Spleen (tissue), 11 donors: Measurements from ENCODE around the gene CHMP4A. TPM values are rescaled to one million over a fixed set of nuclear protein-coding genes. Genes with fewer than 3 reads are reported as not detected.

Experiments used
- DNase-seq: peaks from one replicate; pipeline ENCODE4 v3.0.0-alpha.2; 2020
- H3K27ac ChIP-seq, 8 donors: fragments of 200-600 bp; sonication (generic) in 7 of 8; 1 replicate in 4 of 8; 2 replicates in 4 of 8; pipeline versions ENCODE4 v1.5.0 to v1.8.0; 2016 to 2021; ENCODE audit warnings: inconsistent platforms in 4 of 8, mild to moderate bottlenecking in 4 of 8, moderate library complexity in 1 of 8
- H3K27me3 ChIP-seq, 7 donors: fragments of 200-600 bp; sonication (generic) in 6 of 7; replicated peaks in 1 of 7; 1 replicate in 4 of 7; 2 replicates in 3 of 7; pipeline versions ENCODE4 v1.5.0 to v1.8.0; 2016 to 2021; ENCODE audit warnings: inconsistent platforms in 3 of 7, mild to moderate bottlenecking in 1 of 7
- H3K36me3 ChIP-seq, 6 donors: fragments of 200-600 bp; sonication (generic) in 5 of 6; 1 replicate in 4 of 6; 2 replicates in 2 of 6; pipeline versions ENCODE4 v1.5.0 to v1.8.0; 2016 to 2021; ENCODE audit warnings: inconsistent platforms in 2 of 6
- H3K4me1 ChIP-seq, 6 donors: fragments of 200-600 bp; sonication (generic) in 5 of 6; 1 replicate in 3 of 6; 2 replicates in 3 of 6; pipeline versions ENCODE4 v1.5.0 to v1.8.0; 2016 to 2021; ENCODE audit warnings: inconsistent platforms in 3 of 6
- H3K4me3 ChIP-seq, 8 donors: fragments of 200-600 bp; sonication (generic) in 7 of 8; 1 replicate in 4 of 8; 2 replicates in 4 of 8; pipeline versions ENCODE4 v1.5.0 to v1.8.0; 2016 to 2021; ENCODE audit warnings: inconsistent platforms in 4 of 8, mild to moderate bottlenecking in 4 of 8, moderate library complexity in 2 of 8
- H3K9me3 ChIP-seq, 8 donors: fragments of 200-600 bp; sonication (generic) in 7 of 8; 1 replicate in 4 of 8; 2 replicates in 4 of 8; pipeline versions ENCODE4 v1.5.0 to v1.8.0; 2016 to 2021; ENCODE audit warnings: inconsistent platforms in 4 of 8
- POLR2A ChIP-seq, 3 donors: fragments of 450-650 bp; IDR thresholded peaks; one replicate each; pipeline ENCODE4 v1.5.1; 2017; ENCODE audit warnings: antibody characterized with exemption in 3 of 3, mild to moderate bottlenecking in 1 of 3
- POLR2AphosphoS5 ChIP-seq, 3 donors: sonication (generic); formaldehyde crosslinking; IDR thresholded peaks; one replicate each; pipeline ENCODE4 v1.5.1; 2017; ENCODE audit warnings: antibody characterized with exemption in 3 of 3
- WGBS, 5 donors: extraction: QIAGEN DNeasy Blood & Tissue Kit in 3 of 5; methylation state at CpG; one replicate each; pipeline versions ENCODE4 v1.1.5 to v1.1.7; 2013 to 2018; 5-methylcytosine and 5-hydroxymethylcytosine counted together
- intact Hi-C: fragments of 100-400 bp; cut with DNase I; formaldehyde crosslinking; loops from one replicate; pipeline ENCODE4 v1.15.0; 2023; ENCODE audit warnings: low total_unique reads
- polyA plus RNA-seq, 3 donors: library from polyadenylated mRNA; stranded (reverse); fragments of 200-250 nt; gene quantifications; one replicate each; pipeline ENCODE4 v1.2.1, GENCODE V29; 2013
- total RNA-seq, 7 donors: library from RNA; depleted of rRNA in 3 of 7; stranded (reverse); fragments of >200 nt in 3 of 7; fragmentation: NEBNext Ultra II Directional in 4 of 7; extraction: Animal tissue kit (Norgen Biotek cat#: 25700) in 4 of 7; gene quantifications; one replicate each; pipeline versions ENCODE4 v1.1.0 to v1.2.1, GENCODE V29; 2016 to 2021
- TF ChIP-seq, protein P1 (sequence below), 11 experiments: fragments of 200-600 bp in 7 of 11; fragments of 450-650 bp in 4 of 11; sonication (generic) in 4 of 11; IDR thresholded peaks in 8 of 11; conservative IDR thresholded peaks in 3 of 11; 1 replicate in 7 of 11; 2 replicates in 4 of 11; pipeline versions ENCODE4 v1.4.0 to v1.8.0; 2016 to 2021; ENCODE audit warnings: antibody characterized with exemption in 11 of 11, inconsistent platforms in 4 of 11, mild to moderate bottlenecking in 1 of 11
- donor health status: healthy with polysubstance abuse.
- donor health status: DM: no; HTN: no; CAD: no; lungs with moderate emphysema.
- donor health status: DM: no; HTN: no; CAD: no.
- donor health status: Bipolar disorder and iron deficiency.
- donor health status: healthy.
- donor health status: DM: no; HTN: no; CAD: no.
- donor health status: DM: yes; HTN: yes; CAD: no.

Gene CHMP4A
- total and polyA plus RNA-seq, 10 donors, result 53.3 to 149 (median 63.4) TPM

DNA sequence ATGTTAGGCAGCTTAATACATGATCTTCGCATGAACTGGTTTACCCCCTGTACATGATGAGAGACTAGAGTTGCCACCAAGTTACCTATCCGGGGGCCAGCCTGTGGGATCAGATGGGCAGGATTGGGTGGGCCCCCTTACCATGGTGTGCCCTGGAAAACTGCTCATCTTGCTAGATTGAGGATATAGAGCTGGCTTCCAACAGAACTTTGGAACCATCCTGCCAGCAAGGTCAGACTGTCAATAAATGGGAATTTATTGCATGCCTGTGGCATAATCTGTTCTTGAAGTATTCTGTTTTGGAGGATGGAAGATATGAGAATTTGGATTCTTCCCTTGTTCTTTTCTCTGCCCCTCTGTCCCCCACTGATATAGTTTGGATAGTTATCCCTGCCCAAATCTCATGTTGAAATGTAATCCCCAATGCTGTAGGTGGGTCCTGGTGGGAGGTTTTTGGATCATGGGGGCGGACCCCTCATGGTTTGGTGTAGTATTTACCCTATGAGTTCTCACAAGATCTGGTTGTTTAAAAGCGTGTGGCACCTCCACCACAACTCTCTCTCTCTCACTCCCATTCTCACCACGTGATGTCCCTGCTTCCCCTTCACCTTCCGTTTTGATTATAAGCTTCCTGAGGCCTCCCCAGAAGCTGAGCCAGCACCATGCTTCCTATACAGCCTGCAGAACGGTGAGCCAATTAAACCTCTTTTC lies 14.3 kb downstream of the CHMP4A start:
- Histone ChIP-seq H3K27me3 (no peaks in the 10 kb centered on the region), H3K4me1 (peaks cover 27 to 55% (median 42%) of the 10 kb centered on the region in 6 donors), H3K9me3 (peaks cover 0 to 5% (median 0%) of the 10 kb centered on the region in 8 donors), H3K27ac (peak overlapping the region in 1 of 8 donors; percentile 16), H3K36me3 (peaks cover 0 to 54% (median 8%) of the 10 kb centered on the region in 6 donors), H3K4me3 (no peak overlapping the region)
- intact Hi-C loops, result no loop called here
- 66 to 82% (median 73%) methylated on average over 7 of the region's 7 CpGs for WGBS, 5 donors
- TF ChIP-seq POLR2AphosphoS5 (IDR thresholded peaks at IDR 0.05) (no peak), POLR2A (IDR thresholded peaks at IDR 0.05) (no peak)
- TF ChIP-seq, protein P1, sequence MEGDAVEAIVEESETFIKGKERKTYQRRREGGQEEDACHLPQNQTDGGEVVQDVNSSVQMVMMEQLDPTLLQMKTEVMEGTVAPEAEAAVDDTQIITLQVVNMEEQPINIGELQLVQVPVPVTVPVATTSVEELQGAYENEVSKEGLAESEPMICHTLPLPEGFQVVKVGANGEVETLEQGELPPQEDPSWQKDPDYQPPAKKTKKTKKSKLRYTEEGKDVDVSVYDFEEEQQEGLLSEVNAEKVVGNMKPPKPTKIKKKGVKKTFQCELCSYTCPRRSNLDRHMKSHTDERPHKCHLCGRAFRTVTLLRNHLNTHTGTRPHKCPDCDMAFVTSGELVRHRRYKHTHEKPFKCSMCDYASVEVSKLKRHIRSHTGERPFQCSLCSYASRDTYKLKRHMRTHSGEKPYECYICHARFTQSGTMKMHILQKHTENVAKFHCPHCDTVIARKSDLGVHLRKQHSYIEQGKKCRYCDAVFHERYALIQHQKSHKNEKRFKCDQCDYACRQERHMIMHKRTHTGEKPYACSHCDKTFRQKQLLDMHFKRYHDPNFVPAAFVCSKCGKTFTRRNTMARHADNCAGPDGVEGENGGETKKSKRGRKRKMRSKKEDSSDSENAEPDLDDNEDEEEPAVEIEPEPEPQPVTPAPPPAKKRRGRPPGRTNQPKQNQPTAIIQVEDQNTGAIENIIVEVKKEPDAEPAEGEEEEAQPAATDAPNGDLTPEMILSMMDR (IDR thresholded peaks at IDR 0.05 in 8 of 11, conservative IDR thresholded peaks at IDR 0.05 in 3 of 11), result no peak
- DNase-seq, result no peak

DNA sequence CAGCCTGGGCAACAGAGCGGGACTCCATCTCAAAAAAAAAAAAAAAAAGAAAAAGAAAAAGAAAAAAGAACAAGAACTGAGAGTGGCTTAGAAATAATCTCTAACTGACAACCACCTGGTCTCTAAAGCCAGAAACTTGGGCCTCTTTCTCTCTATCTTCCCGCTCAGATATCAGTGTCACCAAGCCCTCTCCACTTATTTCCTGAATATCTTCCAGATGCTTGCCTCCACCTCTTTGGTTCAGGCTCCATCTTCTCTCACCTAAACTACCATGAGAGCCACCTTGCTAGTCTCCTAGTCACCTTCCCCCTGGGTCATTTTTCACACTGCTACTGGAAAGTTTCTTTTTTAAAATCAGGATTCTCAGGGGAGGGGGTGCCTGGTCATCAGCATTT lies 16.2 kb downstream of the CHMP4A start:
- DNase-seq, result no peak
- Histone ChIP-seq H3K27ac (peak overlapping the region in 4 of 8 donors; percentile 95 to 98 (median 97)), H3K4me3 (peak overlapping the region in 3 of 8 donors; percentile 78 to 90 (median 85)), H3K4me1 (peaks cover 28 to 70% (median 45%) of the 10 kb centered on the region in 6 donors), H3K9me3 (peaks cover 0 to under 1% (median 0%) of the 10 kb centered on the region in 8 donors), H3K27me3 (no peaks in the 10 kb centered on the region), H3K36me3 (peaks cover 0 to 47% (median 12%) of the 10 kb centered on the region in 6 donors)
- intact Hi-C loops, result no loop called here
- TF ChIP-seq POLR2AphosphoS5 (IDR thresholded peaks at IDR 0.05), result no peak
- TF ChIP-seq, protein P1 (IDR thresholded peaks at IDR 0.05 in 8 of 11, conservative IDR thresholded peaks at IDR 0.05 in 3 of 11), result no peak
- no peak for TF ChIP-seq POLR2A (IDR thresholded peaks at IDR 0.05)
- 54 to 93% (median 68%) methylated on average over 2 of the region's 2 CpGs for WGBS, 5 donors

DNA sequence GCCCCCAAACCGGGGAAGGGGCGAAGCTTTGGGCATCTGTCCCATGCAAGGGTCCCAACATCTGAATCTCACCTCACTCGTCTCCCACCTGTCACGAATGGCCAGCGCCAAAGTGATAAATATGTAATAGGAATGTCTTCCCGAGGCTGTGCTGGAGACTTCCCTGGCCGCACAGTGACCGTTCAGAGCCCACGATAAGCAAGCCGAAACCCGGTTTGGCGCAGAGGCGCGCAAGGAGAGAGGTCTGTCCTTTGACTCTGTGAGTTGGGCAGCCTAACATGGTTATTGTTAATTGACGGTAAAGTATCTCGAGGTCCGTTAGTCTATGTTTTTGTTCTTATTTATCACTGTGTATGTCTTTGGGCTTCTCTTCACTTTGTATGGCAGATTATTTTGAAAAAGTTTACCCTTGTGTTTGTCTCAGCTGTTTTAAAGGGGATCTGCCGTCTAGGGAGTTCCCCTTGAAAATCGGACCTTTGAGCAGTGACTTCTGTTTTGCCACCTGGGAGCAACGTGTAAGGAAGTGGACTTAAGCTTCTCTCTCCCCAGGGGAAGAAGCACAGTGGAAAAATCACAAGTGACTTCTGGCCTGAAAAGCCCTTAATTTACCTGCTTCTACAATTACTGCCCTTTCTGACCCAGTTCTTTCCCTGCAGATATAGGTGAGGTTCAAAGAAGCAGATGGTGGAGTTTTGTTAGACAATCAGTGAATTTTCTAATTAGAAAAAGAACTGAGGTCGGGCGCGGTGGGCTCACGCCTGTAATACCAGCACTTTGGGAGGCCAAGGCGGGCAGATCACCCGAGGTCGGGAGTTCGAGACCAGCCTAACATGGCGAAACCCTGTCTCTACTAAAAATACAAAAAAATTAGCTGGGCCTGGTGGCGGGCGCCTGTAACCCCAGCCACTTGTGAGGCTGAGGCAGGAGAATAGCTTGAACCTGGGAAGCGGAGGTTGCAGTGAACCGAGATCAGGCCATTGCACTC lies 16.9 kb downstream of the CHMP4A start:
- no peak for TF ChIP-seq POLR2AphosphoS5 (IDR thresholded peaks at IDR 0.05)
- TF ChIP-seq, protein P1 (IDR thresholded peaks at IDR 0.05 in 8 of 11, conservative IDR thresholded peaks at IDR 0.05 in 3 of 11), result no peak
- TF ChIP-seq POLR2A (IDR thresholded peaks at IDR 0.05), result no peak

More for the DNA sequence above, 16.9 kb downstream of the CHMP4A start:
- 27 to 35% (median 30%) methylated on average over 31 to 33 of the region's 33 CpGs for WGBS, 5 donors
- H3K9me3 ChIP-seq, result no peaks in the 10 kb centered on the region
- H3K4me3 ChIP-seq, result peak overlapping the region; percentile 61 to 90 (median 84)
- H3K4me1 ChIP-seq, result peaks cover 28 to 76% (median 45%) of the 10 kb centered on the region in 6 donors
- intact Hi-C loops, result no loop called here
- DNase-seq, result no peak
- H3K27me3 ChIP-seq, result no peaks in the 10 kb centered on the region
- H3K27ac ChIP-seq, result peak overlapping the region; percentile 95 to 100 (median 98)
- peaks cover 0 to 47% (median 13%) of the 10 kb centered on the region in 6 donors for H3K36me3 ChIP-seq
